K562 (cell line): Measurements from ENCODE around the gene MDP1. TPM values are rescaled to one million over a fixed set of nuclear protein-coding genes. Genes with fewer than 3 reads are reported as not detected.

Source experiments
- ATF4 ChIP-seq: fragments of 450-650 bp; formaldehyde crosslinking; IDR thresholded peaks from 2 replicates; pipeline ENCODE4 v1.4.0; 2022; ENCODE audit warnings: mild to moderate bottlenecking, moderate library complexity
- ETS2 ChIP-seq: IDR thresholded peaks from 2 replicates; pipeline ENCODE4 v1.6.1; 2016; ENCODE audit warnings: borderline replicate concordance, missing genetic modification characterization, mild to moderate bottlenecking, moderate library complexity, missing compliant biosample characterization; ENCODE audit not compliant: poor library complexity, severe bottlenecking
- GATAD2B ChIP-seq: fragments of 450-650 bp; IDR thresholded peaks from 2 replicates; pipeline ENCODE4 v1.6.1; 2017; ENCODE audit warnings: mild to moderate bottlenecking, borderline replicate concordance
- HINFP ChIP-seq: fragments of 450-650 bp; conservative IDR thresholded peaks from 2 replicates; pipeline ENCODE4 v1.6.1; 2016; ENCODE audit warnings: missing genetic modification characterization, low read depth, mild to moderate bottlenecking, control low read depth, missing compliant biosample characterization
- KLF13 ChIP-seq: fragments of 450-650 bp; IDR thresholded peaks from 2 replicates; pipeline ENCODE4 v1.6.1; 2016; ENCODE audit warnings: missing genetic modification characterization, low read depth, mild to moderate bottlenecking, missing compliant biosample characterization, moderate library complexity, borderline replicate concordance
- NCOA1 ChIP-seq: fragments of 450-650 bp; IDR thresholded peaks from 2 replicates; pipeline ENCODE4 v1.6.1; 2016; ENCODE audit warnings: low read depth
- THAP12 ChIP-seq: fragments of 250-450 bp; sonication (Bioruptor Pico); IDR thresholded peaks from 2 replicates; pipeline ENCODE4 v1.9.0; 2021; ENCODE audit warnings: mild to moderate bottlenecking, inconsistent platforms
- TOE1 ChIP-seq, 2 experiments: fragments of 450-650 bp in 1 of 2; sonication (generic) in 1 of 2; formaldehyde crosslinking in 1 of 2; IDR thresholded peaks; 2 replicates each; pipeline versions ENCODE4 v1.7.1 to v1.8.0; 2016 to 2022; ENCODE audit warnings: borderline replicate concordance in 2 of 2, mild to moderate bottlenecking in 2 of 2, antibody characterized with exemption in 1 of 2, inconsistent platforms in 1 of 2, low read depth in 1 of 2, missing genetic modification reagents in 1 of 2, moderate library complexity in 1 of 2
- ZC3H11A ChIP-seq: IDR thresholded peaks from 2 replicates; pipeline ENCODE4 v1.6.1; 2012; ENCODE audit warnings: low read depth, low read length, improper control_type of control experiment
- ZNF224 ChIP-seq: sonication (generic); formaldehyde crosslinking; IDR thresholded peaks from 2 replicates; pipeline ENCODE4 v1.8.0; 2022; ENCODE audit warnings: mild to moderate bottlenecking, missing genetic modification reagents
- ZNF3 ChIP-seq: fragments of 250-450 bp; sonication (Bioruptor Pico); IDR thresholded peaks from 2 replicates; pipeline ENCODE4 v1.5.0; 2021; ENCODE audit warnings: mild to moderate bottlenecking, moderate library complexity
- polyA plus RNA-seq, 8 experiments: library from polyadenylated mRNA; depleted of rRNA in 4 of 8; stranded (reverse) in 5 of 8; unstranded in 3 of 8; fragments of >200 nt; fragmentation: Nextera tagmentation in 2 of 8; fragmentation: Illumina TruSeq in 1 of 8; extraction: Ambion mirVana in 2 of 8; extraction: Trizol in 1 of 8; gene quantifications; 2 replicates each; pipeline versions ENCODE4 v1.2.1 to v1.2.3, GENCODE V29; 2011 to 2014; ENCODE audit warnings: inconsistent platforms in 1 of 8, missing spikeins in 1 of 8
- total RNA-seq, 7 experiments: library from RNA; depleted of rRNA in 6 of 7; stranded (reverse); fragments of >200 nt in 6 of 7; fragmentation: Illumina TruSeq in 2 of 7; extraction: Trizol in 2 of 7; gene quantifications; 2 replicates each; pipeline versions ENCODE4 v1.2.1 to v1.2.3, GENCODE V29; 2011 to 2021; ENCODE audit warnings: low replicate concordance in 1 of 7
- TF ChIP-seq, protein P1 (sequence below): fragments of 450-650 bp; IDR thresholded peaks from 2 replicates; pipeline ENCODE4 v1.7.1; 2018; ENCODE audit warnings: mild to moderate bottlenecking, low read depth; ENCODE audit not compliant: partially characterized antibody
- TF ChIP-seq, protein P2 (sequence below), 3 experiments: fragments of 200-800 bp in 1 of 3; fragments of 250-450 bp in 1 of 3; fragments of 450-650 bp in 1 of 3; sonication (Bioruptor Pico) in 1 of 3; sonication (Bioruptor generic) in 1 of 3; formaldehyde crosslinking in 1 of 3; IDR thresholded peaks; 2 replicates each; pipeline versions ENCODE4 v1.6.1 to v1.8.0; 2016 to 2022; ENCODE audit warnings: mild to moderate bottlenecking in 2 of 3, missing genetic modification characterization in 2 of 3, missing compliant biosample characterization in 1 of 3, moderate library complexity in 1 of 3

Gene MDP1
- total and polyA plus RNA-seq, 9 of the 15 experiments (the other 6 are each of a cell fraction or from before 2014, with no cell fraction given) = 2.7 to 29.6 (median 11.0) TPM

DNA sequence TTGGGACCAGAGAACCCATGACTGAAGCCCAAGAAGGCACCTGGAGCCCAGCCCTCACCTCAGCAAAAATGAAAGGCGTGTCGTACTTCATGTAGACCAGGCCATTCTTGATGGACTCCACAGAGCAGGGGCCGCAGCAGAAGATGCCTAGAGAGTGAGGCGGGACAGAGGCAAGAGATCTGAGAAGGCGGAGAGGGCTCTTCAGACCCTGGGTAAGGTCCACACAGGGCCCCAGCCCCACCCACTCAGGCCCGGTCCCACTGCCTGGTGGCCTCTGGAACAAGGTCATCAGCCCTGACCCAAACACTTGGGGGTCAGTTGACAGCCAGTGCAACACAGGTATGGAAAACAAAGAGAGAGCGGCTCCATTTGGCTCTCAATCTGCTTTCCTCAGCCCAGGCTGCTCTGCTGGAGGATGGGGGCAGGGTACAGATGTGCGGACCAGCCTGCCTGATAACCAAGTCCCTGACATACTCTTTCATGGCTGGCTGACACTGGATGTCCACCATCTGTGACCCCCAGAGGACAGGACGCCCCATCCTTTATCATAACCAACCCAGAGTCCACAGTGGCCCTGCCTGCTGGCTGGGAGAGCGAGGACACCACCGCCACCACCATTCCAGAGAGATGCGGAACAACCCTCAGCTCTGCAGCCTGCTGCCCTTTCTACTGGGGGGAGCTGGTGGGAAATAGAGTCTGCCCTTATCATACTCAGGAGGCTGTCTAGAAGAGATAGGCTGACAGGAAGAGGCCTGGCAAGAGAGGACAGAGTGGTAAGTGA lies 40.3 kb upstream of the MDP1 start (continued):
- no peak for TF ChIP-seq THAP12 (CRISPR knock-in tag)
- TF ChIP-seq ZC3H11A = no peak
- TF ChIP-seq ETS2 (tag) = no peak
- no peak for TF ChIP-seq KLF13
- TF ChIP-seq, protein P1, sequence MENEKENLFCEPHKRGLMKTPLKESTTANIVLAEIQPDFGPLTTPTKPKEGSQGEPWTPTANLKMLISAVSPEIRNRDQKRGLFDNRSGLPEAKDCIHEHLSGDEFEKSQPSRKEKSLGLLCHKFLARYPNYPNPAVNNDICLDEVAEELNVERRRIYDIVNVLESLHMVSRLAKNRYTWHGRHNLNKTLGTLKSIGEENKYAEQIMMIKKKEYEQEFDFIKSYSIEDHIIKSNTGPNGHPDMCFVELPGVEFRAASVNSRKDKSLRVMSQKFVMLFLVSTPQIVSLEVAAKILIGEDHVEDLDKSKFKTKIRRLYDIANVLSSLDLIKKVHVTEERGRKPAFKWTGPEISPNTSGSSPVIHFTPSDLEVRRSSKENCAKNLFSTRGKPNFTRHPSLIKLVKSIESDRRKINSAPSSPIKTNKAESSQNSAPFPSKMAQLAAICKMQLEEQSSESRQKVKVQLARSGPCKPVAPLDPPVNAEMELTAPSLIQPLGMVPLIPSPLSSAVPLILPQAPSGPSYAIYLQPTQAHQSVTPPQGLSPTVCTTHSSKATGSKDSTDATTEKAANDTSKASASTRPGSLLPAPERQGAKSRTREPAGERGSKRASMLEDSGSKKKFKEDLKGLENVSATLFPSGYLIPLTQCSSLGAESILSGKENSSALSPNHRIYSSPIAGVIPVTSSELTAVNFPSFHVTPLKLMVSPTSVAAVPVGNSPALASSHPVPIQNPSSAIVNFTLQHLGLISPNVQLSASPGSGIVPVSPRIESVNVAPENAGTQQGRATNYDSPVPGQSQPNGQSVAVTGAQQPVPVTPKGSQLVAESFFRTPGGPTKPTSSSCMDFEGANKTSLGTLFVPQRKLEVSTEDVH = no peak
- TF ChIP-seq ATF4 (CRISPR knock-in tag) = no peak
- TF ChIP-seq HINFP (tag) = no peak
- TF ChIP-seq, protein P2, sequence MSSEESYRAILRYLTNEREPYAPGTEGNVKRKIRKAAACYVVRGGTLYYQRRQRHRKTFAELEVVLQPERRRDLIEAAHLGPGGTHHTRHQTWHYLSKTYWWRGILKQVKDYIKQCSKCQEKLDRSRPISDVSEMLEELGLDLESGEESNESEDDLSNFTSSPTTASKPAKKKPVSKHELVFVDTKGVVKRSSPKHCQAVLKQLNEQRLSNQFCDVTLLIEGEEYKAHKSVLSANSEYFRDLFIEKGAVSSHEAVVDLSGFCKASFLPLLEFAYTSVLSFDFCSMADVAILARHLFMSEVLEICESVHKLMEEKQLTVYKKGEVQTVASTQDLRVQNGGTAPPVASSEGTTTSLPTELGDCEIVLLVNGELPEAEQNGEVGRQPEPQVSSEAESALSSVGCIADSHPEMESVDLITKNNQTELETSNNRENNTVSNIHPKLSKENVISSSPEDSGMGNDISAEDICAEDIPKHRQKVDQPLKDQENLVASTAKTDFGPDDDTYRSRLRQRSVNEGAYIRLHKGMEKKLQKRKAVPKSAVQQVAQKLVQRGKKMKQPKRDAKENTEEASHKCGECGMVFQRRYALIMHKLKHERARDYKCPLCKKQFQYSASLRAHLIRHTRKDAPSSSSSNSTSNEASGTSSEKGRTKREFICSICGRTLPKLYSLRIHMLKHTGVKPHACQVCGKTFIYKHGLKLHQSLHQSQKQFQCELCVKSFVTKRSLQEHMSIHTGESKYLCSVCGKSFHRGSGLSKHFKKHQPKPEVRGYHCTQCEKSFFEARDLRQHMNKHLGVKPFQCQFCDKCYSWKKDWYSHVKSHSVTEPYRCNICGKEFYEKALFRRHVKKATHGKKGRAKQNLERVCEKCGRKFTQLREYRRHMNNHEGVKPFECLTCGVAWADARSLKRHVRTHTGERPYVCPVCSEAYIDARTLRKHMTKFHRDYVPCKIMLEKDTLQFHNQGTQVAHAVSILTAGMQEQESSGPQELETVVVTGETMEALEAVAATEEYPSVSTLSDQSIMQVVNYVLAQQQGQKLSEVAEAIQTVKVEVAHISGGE (CRISPR knock-in tag; IDR thresholded peaks at IDR 0.05) = no peak
- no peak for TF ChIP-seq ZNF224 (CRISPR knock-in tag)
- no peak for TF ChIP-seq ZNF3 (CRISPR knock-in tag)
- no peak for TF ChIP-seq TOE1 (IDR thresholded peaks at IDR 0.05; ENCODE audit: borderline replicate concordance)
- TF ChIP-seq TOE1 (CRISPR knock-in tag; IDR thresholded peaks at IDR 0.05; ENCODE audit: borderline replicate concordance, low read depth) = no peak
- peak; percentile 64; the same call in 1 of the 2 replicates for TF ChIP-seq NCOA1
- TF ChIP-seq GATAD2B = no peak
